GM18499 (cell line): ENCODE results near the gene WAPL.
"Not testable (repeated sequence)": the region's sequence is repeated elsewhere in the genome, so short reads cannot be mapped to it uniquely, and the experiment has no call there.

ENCODE experiments used
- ATAC-seq: cut with Tn5 transposase; IDR thresholded peaks from one replicate; pipeline ENCODE4 v1.9.1; 2021; ENCODE audit warnings: moderate number of reproducible peaks; ENCODE audit not compliant: insufficient read depth, unreplicated experiment

Gene WAPL

GRCh38 chr10:86521678-86522509 lies at the start of gene WAPL:
TSS of gene WAPL (minus strand) at chr10:86521792. CDS start at chr10:86518069, 3,723 bp downstream.
- peak; percentile 93 for ATAC-seq

- ATAC-seq, result no peak
Measured at GRCh38 chr10:86569335-86569734, 47.7 kb upstream of the WAPL start.

GRCh38 chr10:86566518-86566917 lies 44.9 kb upstream of the WAPL start:
- ATAC-seq, result not testable (repeated sequence)

- not testable (repeated sequence) for ATAC-seq
Measured at GRCh38 chr10:86563338-86563737, 41.7 kb upstream of the WAPL start.

GRCh38 chr10:86558695-86559094 lies 37.1 kb upstream of the WAPL start:
- ATAC-seq, result not testable (repeated sequence)

- ATAC-seq, result no peak
Measured at GRCh38 chr10:86556933-86557649, 35.5 kb upstream of the WAPL start.

GRCh38 chr10:86556532-86556931 lies 34.9 kb upstream of the WAPL start:
- ATAC-seq, result no peak

- no peak for ATAC-seq
Measured at GRCh38 chr10:86553639-86554038, 32.0 kb upstream of the WAPL start.

- no peak for ATAC-seq
Measured at GRCh38 chr10:86553213-86553612, 31.6 kb upstream of the WAPL start.

GRCh38 chr10:86547296-86547695 lies 25.7 kb upstream of the WAPL start:
- no peak for ATAC-seq

- ATAC-seq, result no peak
Measured at GRCh38 chr10:86545101-86545500, 23.5 kb upstream of the WAPL start.

- no peak for ATAC-seq
Measured at GRCh38 chr10:86540016-86540415, 18.4 kb upstream of the WAPL start.

- ATAC-seq, result no peak
Measured at GRCh38 chr10:86538547-86538946, 17.0 kb upstream of the WAPL start.

- not testable (repeated sequence) for ATAC-seq
Measured at GRCh38 chr10:86538040-86538439, 16.4 kb upstream of the WAPL start.

GRCh38 chr10:86536294-86536861 lies 14.8 kb upstream of the WAPL start:
- ATAC-seq, result no peak

- no peak for ATAC-seq
Measured at GRCh38 chr10:86535132-86535882, 13.7 kb upstream of the WAPL start.

- no peak for ATAC-seq
Measured at GRCh38 chr10:86533328-86533727, 11.7 kb upstream of the WAPL start.

GRCh38 chr10:86528736-86529135 lies 7.1 kb upstream of the WAPL start:
- not testable (repeated sequence) for ATAC-seq

- ATAC-seq, result no peak
Measured at GRCh38 chr10:86526606-86527005, 5.0 kb upstream of the WAPL start.

GRCh38 chr10:86525713-86526112 lies 4.1 kb upstream of the WAPL start:
- ATAC-seq, result not testable (repeated sequence)
